ENCODE measurements around the gene HEXIM1. TPM values are rescaled to one million over a fixed set of nuclear protein-coding genes. Genes with fewer than 3 reads are reported as not detected.

HEXIM1 gene
- total and polyA plus RNA-seq, 2 experiments from 2014 or later: 17.9 to 34.8 TPM

GRCh38 chr17:45146890-45147580, 1.2 kb upstream of the HEXIM1 start:
- peaks cover 7% of the 10 kb centered on the region for H3K4me1 ChIP-seq (ENCODE audit: low read depth)
- H3K4me3 ChIP-seq: peak overlapping the region; percentile 37
- no peaks in the 10 kb centered on the region for H3K36me3 ChIP-seq
- no peaks in the 10 kb centered on the region for H3K27me3 ChIP-seq
- no peak for TF ChIP-seq CTCF (IDR thresholded peaks at IDR 0.05; ENCODE audit: low read depth, low read length)
- H3K9me3 ChIP-seq (ENCODE audit: low read depth): no peaks in the 10 kb centered on the region
- H3K27ac ChIP-seq: peak overlapping the region; percentile 96
- peak; percentile 85 to 90 for DNase-seq (ENCODE audit: low read depth in 1 of 2, low spot score in 1 of 2)

- H3K4me3 ChIP-seq: peak overlapping the region; percentile 37
- H3K27me3 ChIP-seq: no peaks in the 10 kb centered on the region
- peak; percentile 89 to 96 for DNase-seq (ENCODE audit: low read depth in 1 of 2, low spot score in 1 of 2)
- H3K4me1 ChIP-seq (ENCODE audit: low read depth): peaks cover 7% of the 10 kb centered on the region
- H3K27ac ChIP-seq: peak overlapping the region; percentile 96
- no peaks in the 10 kb centered on the region for H3K9me3 ChIP-seq (ENCODE audit: low read depth)
- no peak for TF ChIP-seq CTCF (IDR thresholded peaks at IDR 0.05; ENCODE audit: low read depth, low read length)
- H3K36me3 ChIP-seq: no peaks in the 10 kb centered on the region
Observed at GRCh38 chr17:45147581-45148182, 593 bp upstream of the HEXIM1 start.

GRCh38 chr17:45149037-45149668, 878 bp downstream of the HEXIM1 start:
- H3K27ac ChIP-seq: peak overlapping the region; percentile 88
- TF ChIP-seq CTCF (IDR thresholded peaks at IDR 0.05; ENCODE audit: low read depth, low read length): peak; percentile 91
- H3K4me3 ChIP-seq: peak overlapping the region; percentile 66
- no peaks in the 10 kb centered on the region for H3K36me3 ChIP-seq
- no peaks in the 10 kb centered on the region for H3K9me3 ChIP-seq (ENCODE audit: low read depth)
- H3K27me3 ChIP-seq: no peaks in the 10 kb centered on the region
- peaks cover 7% of the 10 kb centered on the region for H3K4me1 ChIP-seq (ENCODE audit: low read depth)
- DNase-seq (ENCODE audit: low read depth in 1 of 2, low spot score in 1 of 2): peak; percentile 87 to 91

GRCh38 chr17:45149669-45150664, 1.7 kb downstream of the HEXIM1 start:
- peak; percentile 65 to 76 for DNase-seq (ENCODE audit: low read depth in 1 of 2, low spot score in 1 of 2)
- Histone ChIP-seq H3K4me1 (ENCODE audit: low read depth) (peaks cover 7% of the 10 kb centered on the region), H3K36me3 (no peaks in the 10 kb centered on the region), H3K4me3 (peak overlapping the region; percentile 66), H3K9me3 (ENCODE audit: low read depth) (no peaks in the 10 kb centered on the region), H3K27me3 (no peaks in the 10 kb centered on the region), H3K27ac (peak overlapping the region; percentile 88)
- no peak for TF ChIP-seq CTCF (IDR thresholded peaks at IDR 0.05; ENCODE audit: low read depth, low read length)

Data from cardiac muscle cell (in vitro differentiated cells and primary cell).